Right renal pelvis (tissue), 4 donors: ENCODE data around the gene ANO2. TPM values are rescaled to one million over a fixed set of nuclear protein-coding genes. Genes with fewer than 3 reads are reported as not detected.

Experiments
- DNase-seq, 4 donors: peaks; one replicate each; pipeline ENCODE4 v3.0.0-alpha.2; 2013; ENCODE audit warnings: low read depth in 4 of 4, low spot score in 3 of 4, missing footprints in 1 of 4
- polyA plus RNA-seq, 4 donors: library from polyadenylated mRNA; unstranded; fragments of 120-200 nt; gene quantifications; one replicate each; pipeline ENCODE4 v1.2.1, GENCODE V29; 2013; ENCODE audit not compliant: insufficient read length in 4 of 4

The ANO2 gene
- polyA plus RNA-seq, result 1 to 10 TPM; 3.0 to 4.6 (median 3.9) TPM

DNA sequence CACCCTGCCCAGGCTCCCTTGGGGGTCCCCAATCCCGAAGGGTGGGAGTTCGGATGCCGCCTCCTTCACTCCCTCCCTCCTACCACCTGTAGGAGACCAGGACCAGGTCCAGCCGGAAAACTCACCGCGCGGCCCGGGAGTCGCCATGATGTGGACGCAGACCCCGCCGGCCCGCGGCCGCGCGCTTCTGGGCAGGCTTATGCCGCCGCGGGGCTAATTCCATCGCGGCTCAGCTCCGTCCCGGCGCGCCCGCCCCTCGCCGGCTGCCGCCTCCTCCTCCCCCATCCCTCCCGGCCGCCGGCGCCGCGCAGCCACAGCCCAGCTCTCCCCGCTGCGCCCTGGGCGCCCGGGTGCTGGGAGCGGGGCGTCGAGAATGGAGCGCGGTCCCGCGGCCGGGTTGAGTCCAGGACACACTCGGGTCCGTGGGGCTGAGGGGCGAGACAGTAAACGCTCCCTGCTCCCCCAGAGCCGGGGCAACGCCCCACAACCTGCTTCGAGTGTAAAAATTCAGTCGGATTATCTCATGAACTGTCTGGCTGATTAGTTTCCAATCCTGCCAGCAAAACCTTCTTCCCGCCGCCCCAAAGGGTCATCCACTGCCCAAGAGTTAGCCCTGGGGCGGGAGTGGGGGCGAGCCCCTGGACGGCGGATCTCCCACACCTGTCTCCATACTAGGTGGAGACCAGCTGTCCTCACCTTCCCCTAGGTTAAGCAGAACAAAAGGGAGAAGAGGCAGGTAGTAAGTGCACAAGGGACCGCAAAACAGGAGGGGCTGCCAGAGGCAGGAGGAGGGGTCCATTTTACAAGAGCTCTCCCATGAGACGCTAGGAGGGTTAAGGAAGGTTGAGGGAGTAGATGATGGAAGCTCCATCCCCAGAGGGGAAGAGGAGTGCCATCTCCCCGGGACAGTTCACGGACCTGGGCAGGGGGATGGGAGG lies at the start of gene ANO2:
Gene ANO2, minus strand, starts transcription at position 189 of the 938 bp plus-strand sequence. Its CDS starts 42 bp downstream, at position 147.
- peak in 3 of 4 donors; percentile 28 to 49 (median 40) for DNase-seq

GRCh38 chr12:5989621-5990020 lies 44.6 kb upstream of the ANO2 start:
- DNase-seq, result no peak

DNA sequence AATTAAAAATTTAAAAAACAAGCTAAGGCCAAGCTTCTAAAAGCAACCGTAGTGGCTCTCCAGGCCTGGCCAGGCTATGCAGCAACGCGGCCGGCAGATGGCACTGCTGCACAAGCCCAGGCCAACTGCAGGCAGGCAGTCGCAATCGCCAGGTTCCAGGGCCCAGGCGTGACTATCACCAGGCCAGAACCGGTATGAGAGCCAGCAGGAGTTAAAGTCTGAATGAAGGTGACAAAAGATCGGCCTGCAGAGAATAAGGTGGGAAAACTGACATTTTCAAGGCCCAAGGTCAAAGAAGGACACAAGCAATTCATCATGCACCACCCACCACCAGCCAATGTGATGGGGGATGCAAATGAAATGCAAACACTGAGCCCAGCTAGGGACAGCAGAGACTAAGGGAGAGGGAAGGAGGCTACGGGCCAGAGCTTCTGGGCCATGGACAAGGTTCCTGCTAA lies 43.6 kb upstream of the ANO2 start:
- peak; percentile 52 to 74 (median 62) for DNase-seq

DNA sequence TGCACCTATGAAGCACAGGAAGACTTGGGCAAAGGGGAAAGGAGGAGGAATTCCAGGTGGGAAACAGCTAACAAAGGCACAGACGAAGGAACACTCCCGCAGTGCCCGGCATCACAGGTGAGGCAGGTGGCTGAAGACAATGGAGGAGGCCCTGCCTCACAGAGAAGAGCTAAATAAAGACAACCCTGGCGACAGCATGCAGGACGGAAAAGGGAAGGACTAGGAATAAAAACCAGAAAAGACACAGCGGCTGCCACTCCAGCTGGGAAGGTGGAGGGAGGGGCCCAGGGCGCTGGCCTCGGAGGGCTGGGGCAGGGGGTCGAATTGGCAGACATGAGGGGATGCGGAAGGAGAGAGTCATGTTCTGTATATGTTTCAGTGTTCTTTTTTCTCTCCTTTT lies 43.0 kb upstream of the ANO2 start:
- DNase-seq, result no peak

DNA sequence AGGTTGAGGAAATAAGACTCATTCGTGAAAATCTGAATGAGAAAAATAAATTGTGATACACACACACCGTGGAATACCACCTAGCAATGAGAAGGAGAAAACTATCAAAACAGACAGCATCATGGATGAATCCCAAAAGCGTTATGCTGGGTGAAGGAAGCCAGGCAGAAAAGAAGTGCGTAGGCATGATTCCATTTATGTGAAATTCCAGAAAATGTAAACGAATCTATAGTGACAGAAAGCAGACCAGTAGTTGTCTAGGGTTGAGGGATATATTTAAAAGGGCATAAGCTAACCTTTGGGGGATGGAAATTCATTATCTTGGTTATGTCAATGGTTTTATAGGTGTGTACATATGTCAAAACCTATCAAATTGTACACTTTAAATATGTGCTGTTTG lies 42.5 kb upstream of the ANO2 start:
- no peak for DNase-seq

DNA sequence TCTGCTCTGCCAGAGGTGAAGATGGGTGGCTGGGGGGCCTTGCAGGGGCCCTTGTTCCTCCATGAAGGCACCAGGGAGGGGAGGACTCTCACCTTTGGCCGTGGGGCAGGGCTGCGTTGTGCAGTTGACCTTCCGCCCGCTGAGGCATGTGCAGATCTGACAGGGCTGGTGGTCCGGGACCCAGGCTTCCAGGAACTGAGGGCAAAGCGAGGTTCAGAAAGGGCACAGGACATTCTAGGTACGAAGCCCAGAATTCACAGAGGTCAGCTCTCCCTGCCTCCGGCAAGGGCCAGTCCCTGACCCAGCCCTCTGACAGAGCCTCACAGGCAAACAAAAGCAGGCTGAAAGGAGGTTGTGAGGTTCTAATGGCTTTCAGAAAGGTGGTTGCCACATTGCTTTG lies 40.4 kb upstream of the ANO2 start:
- DNase-seq, result no peak

DNA sequence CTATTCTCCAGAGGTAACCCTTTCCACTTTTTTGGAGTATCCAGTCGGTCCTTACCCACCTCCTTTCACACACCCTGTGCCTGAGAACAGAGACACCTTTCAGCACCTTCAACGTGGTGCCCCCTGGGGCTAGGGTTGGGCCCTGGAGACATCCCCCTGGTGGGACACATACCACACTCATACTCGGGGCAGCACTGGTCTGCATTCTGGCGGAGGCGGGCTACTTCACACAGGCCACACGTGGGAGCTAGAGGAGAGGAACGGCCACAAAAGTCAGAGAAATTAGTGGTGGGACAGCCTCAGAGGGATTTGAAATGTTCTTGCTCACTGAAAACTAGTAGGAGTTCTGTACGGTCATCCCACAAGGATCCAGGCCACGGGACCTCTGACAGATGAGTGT lies 39.8 kb upstream of the ANO2 start:
- no peak for DNase-seq

- no peak for DNase-seq
These were observed 37.0 kb upstream of the ANO2 start for GRCh38 chr12:5982106-5982505.

- DNase-seq, result no peak
These were observed 32.5 kb upstream of the ANO2 start for GRCh38 chr12:5977556-5977955.

GRCh38 chr12:5976711-5977110 lies 31.7 kb upstream of the ANO2 start:
- DNase-seq, result no peak

- DNase-seq, result no peak
These were observed 31.1 kb upstream of the ANO2 start for GRCh38 chr12:5976196-5976595.

DNA sequence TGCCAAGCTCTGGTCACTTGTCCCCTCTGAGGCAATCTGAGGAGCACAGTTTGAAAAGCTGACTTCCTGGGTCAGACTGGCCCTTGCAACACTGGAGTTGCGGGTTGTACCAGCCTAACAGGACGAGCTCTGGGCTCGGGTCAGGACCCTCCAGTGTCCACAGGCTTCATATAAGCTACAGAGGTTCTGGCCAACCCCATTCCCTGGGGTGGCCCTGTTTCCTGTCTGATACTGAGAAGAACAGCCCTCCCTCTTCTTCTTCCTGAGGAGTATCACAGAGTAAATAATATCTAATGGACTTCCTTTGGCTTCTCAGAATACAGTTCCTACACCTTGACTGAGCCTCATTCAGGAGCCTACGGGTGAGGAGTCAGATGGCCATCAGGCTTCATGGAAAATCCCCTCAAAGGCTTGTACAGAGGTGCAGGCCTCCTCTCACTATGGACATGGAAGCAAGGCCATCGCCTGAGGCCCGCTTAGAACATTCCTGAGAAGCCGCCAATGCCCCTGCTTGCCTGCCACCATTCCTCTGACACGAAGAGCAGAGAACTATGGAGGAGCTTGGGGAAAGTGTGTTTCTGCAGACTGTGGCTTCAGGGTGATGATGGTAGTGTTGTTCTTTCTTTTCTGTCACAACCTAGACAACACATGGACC lies 28.5 kb upstream of the ANO2 start:
- DNase-seq, result no peak

DNA sequence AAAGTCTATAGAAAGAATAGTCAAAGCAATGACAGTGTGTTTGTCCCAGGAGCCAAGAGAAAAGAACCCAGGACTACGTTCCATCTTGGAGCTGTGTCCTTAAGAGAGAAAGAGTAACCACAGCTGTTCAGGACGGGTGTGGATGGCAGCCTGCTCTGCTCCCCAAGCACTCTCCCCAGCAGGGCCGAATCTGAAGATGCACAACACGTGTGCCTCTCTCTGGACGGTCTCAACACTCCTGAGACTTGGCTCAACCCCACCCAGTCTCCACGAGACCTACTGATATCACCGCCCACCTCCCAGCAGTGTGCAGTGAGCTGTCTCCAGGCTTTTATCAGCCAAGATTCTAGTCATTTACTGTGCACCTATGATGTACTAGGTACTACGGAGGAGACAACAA lies 27.3 kb upstream of the ANO2 start:
- no peak for DNase-seq

DNA sequence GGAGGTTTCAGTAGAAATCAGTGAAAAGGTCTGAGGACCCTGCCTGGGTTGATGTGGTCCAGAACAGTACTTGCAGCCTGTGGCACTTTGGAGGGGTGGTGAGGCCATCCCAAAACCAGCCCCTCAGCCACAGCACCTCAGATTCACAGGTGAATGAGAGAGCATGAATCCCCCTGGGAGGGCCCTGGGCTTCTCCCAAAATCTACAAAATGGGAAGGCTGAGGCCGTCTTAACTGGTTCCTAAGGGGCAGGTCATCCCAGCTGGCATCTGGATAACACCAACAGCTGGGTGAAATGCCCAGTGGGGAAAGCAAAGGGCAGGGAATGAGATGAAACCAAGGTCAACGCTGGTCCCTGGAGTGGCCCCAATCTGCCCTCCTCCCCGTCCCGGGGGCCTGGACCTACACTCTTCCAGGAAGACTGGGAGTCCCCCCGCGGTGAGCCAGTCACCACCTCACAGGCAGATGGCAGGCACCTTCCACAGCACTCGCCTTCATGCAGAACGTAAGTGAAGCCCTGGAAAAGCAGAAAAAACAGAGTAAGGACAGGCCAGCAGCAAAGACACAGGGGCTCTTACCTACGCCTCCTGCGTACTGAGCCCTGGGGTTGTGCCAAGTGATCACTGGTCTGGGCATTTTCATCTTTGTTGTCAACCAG lies 26.3 kb upstream of the ANO2 start:
- DNase-seq, result no peak

DNA sequence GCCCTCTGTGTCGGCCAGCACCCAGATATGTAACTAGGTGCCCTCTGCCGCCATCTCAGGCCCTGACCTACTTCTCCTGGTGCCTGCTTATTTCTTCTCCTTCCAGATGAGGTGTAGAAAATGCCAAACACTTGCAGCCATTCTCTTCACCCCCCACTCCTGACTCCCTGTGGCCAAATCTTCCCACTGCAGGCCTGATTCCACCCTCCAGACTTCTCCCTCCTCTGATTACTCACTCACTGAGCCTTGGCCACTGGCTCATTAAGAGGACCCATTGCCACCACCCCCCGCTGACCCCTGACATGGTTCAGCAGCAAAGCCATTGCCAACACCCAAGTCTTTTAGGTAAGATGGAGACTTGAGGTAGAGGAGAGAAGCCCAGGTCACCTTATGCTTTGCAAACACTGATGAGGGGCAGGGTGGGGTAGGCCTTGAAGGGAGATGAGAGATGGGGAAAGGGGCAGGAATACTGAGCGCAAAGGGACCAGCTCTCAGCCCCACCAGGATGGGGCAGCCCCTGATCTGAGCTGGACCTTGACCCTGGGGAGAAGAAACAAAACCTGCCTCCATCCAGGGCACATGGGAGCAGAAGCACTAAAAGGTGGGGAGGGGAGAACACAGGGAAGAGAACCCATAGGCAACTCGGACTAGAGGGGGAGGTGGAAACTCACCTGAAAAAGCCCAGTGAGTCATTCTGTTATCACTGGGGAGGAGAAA lies 25.1 kb upstream of the ANO2 start:
- DNase-seq, result no peak

DNA sequence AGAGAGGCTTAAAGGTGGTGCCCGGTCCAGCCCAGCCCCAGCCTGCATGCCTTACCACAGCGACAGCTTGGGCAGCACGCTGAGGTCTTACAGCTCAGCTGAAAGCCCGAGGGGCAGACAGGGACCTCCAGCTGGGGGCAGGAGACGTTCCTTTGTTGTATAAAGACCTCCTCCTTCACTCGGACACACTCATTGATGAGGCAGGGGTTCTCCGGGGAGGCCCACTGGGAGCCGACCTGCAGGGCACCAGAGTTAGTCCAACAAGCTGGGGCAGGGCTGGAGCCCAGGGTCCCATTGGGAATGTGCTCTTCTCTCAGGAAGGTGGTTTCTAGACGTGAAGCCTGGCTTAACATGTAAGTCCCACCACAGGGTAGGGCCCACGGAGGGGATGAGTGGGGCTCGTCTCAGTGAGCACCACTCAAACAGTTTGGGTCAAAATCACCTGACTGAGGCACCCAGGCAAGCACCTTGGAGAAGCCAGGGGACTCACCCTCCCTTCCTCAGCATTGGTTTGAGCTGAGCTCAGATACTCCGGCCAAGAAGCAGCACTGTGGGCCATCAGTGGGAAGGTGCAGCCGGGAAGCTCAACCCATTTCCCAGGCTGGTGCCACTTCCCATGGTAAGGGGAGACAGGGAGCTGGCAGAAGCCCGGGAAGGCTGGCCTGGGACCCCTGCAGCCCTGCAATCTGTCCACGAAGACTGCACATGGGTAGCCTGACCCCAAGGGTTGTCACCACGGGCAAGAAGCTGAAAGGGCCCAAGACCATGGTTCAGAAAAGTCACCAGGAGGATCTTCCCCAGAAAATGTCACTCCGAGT lies 24.3 kb upstream of the ANO2 start:
- no peak for DNase-seq

GRCh38 chr12:5967645-5968415 lies 22.8 kb upstream of the ANO2 start:
- no peak for DNase-seq

- no peak for DNase-seq
These were observed 21.5 kb upstream of the ANO2 start for GRCh38 chr12:5966486-5967095.
